H1 (cell line): Measurements from ENCODE around the gene CAP1. TPM values are rescaled to one million over a fixed set of nuclear protein-coding genes. Genes with fewer than 3 reads are reported as not detected.

Experiments
- CTCF ChIA-PET: fragments of 300-600 bp; sonication (Branson Sonifier 250); formaldehyde crosslinking; loops from one replicate; lab custom pipeline; 2021; ENCODE audit not compliant: partially characterized antibody; lab: Charles Lee
- POLR2A ChIA-PET: fragments of 300-600 bp; sonication (Branson Sonifier 250); formaldehyde crosslinking; loops from one replicate; lab custom pipeline; 2021; ENCODE audit warnings: inconsistent platforms; ENCODE audit not compliant: partially characterized antibody; lab: Charles Lee
- DNase-seq, 2 experiments: peaks; one replicate each; pipeline versions ENCODE4 v3.0.0 to v3.0.0-alpha.2; 2010 to 2022; ENCODE audit warnings: low spot score in 2 of 2, low read depth in 1 of 2, mixed read lengths in 1 of 2
- FAIRE-seq: peaks from 2 replicates; lab custom pipeline; 2011; peaks lifted over from hg19 to GRCh38; lab: Jason Lieb, UNC
- H2AFZ ChIP-seq: 2 replicates; pipeline ENCODE4 v1.8.1; 2012; ENCODE audit warnings: low read length, inconsistent platforms
- H2AK5ac ChIP-seq: 2 replicates; pipeline ENCODE4 v1.6.1; 2013; ENCODE audit warnings: low read depth, low read length
- H2BK120ac ChIP-seq: replicated peaks from 2 replicates; pipeline ENCODE3; 2013; ENCODE audit warnings: low read depth, low read length, inconsistent platforms
- H2BK12ac ChIP-seq: 2 replicates; pipeline ENCODE4 v1.6.1; 2013; ENCODE audit warnings: low read depth, low read length
- H2BK15ac ChIP-seq: 2 replicates; pipeline ENCODE4 v1.6.1; 2013; ENCODE audit warnings: low read length
- H2BK20ac ChIP-seq: 2 replicates; pipeline ENCODE4 v1.6.1; 2013; ENCODE audit warnings: low read length
- H2BK5ac ChIP-seq: 2 replicates; pipeline ENCODE4 v1.6.1; 2013; ENCODE audit warnings: low read depth, low read length
- H3K14ac ChIP-seq: 2 replicates; pipeline ENCODE4 v1.6.1; 2013; ENCODE audit warnings: inconsistent platforms; ENCODE audit not compliant: insufficient read length
- H3K18ac ChIP-seq: 2 replicates; pipeline ENCODE4 v1.6.1; 2013; ENCODE audit warnings: low read length; ENCODE audit errors: extremely low read depth
- H3K23ac ChIP-seq: 2 replicates; pipeline ENCODE4 v1.6.1; 2013; ENCODE audit warnings: inconsistent platforms; ENCODE audit not compliant: insufficient read length
- H3K23me2 ChIP-seq: 2 replicates; pipeline ENCODE4 v1.6.1; 2013; ENCODE audit warnings: low read depth, low read length
- H3K27ac ChIP-seq: 2 replicates; pipeline ENCODE4 v1.6.1; 2011; ENCODE audit warnings: low read depth, low read length, inconsistent platforms
- H3K27me3 ChIP-seq, 4 experiments: replicated peaks in 1 of 4; 1 replicate in 1 of 4; 2 replicates in 3 of 4; pipeline versions ENCODE4 v1.6.1 to v1.8.1; 2011 to 2013; ENCODE audit warnings: low read length in 3 of 4, mild to moderate bottlenecking in 3 of 4, inconsistent platforms in 2 of 4, mixed read lengths in 2 of 4, moderate library complexity in 1 of 4; ENCODE audit not compliant: control insufficient read depth in 3 of 4, insufficient read depth in 3 of 4; ENCODE audit errors: extremely low read depth in 1 of 4
- H3K36me3 ChIP-seq, 4 experiments: 2 replicates each; pipeline versions ENCODE4 v1.6.1 to v1.8.1; 2011 to 2013; ENCODE audit warnings: mild to moderate bottlenecking in 4 of 4, low read length in 3 of 4, moderate library complexity in 2 of 4, control low read depth in 1 of 4, inconsistent platforms in 1 of 4; ENCODE audit not compliant: insufficient read depth in 4 of 4, control insufficient read depth in 2 of 4
- H3K4ac ChIP-seq: replicated peaks from 2 replicates; pipeline ENCODE3; 2013; ENCODE audit warnings: low read length, low read depth, mixed read lengths, inconsistent platforms; ENCODE audit not compliant: insufficient read length
- H3K4me1 ChIP-seq, 4 experiments: replicated peaks in 1 of 4; 1 replicate in 1 of 4; 2 replicates in 3 of 4; pipeline versions ENCODE4 v1.6.1 to v1.8.1; 2011 to 2013; ENCODE audit warnings: low read length in 3 of 4, inconsistent platforms in 2 of 4, mixed read lengths in 1 of 4; ENCODE audit not compliant: insufficient read depth in 4 of 4, control insufficient read depth in 3 of 4
- H3K4me2 ChIP-seq, 2 experiments: 2 replicates each; pipeline versions ENCODE4 v1.6.1 to v1.8.1; 2011 to 2013; ENCODE audit warnings: low read depth in 2 of 2, low read length in 2 of 2, control low read depth in 1 of 2, inconsistent platforms in 1 of 2, mild to moderate bottlenecking in 1 of 2; ENCODE audit not compliant: insufficient read depth in 1 of 2
- H3K4me3 ChIP-seq, 4 experiments: fragments of 200-600, 300-600 bp in 1 of 4; sonication (generic), shearing (Covaris generic), sonication (Bioruptor Twin) in 1 of 4; 2 replicates each; pipeline versions ENCODE4 v1.5.1 to v1.8.1; 2011 to 2016; ENCODE audit warnings: low read length in 4 of 4, low read depth in 3 of 4, control low read depth in 2 of 4, inconsistent platforms in 2 of 4, mild to moderate bottlenecking in 2 of 4, mixed read lengths in 1 of 4, moderate library complexity in 1 of 4; ENCODE audit not compliant: insufficient read depth in 2 of 4; ENCODE audit errors: extremely low read depth in 1 of 4
- H3K56ac ChIP-seq: replicated peaks from 2 replicates; pipeline ENCODE3; 2013; ENCODE audit warnings: low read depth, mild to moderate bottlenecking, mixed read lengths, low read length, inconsistent platforms; ENCODE audit not compliant: insufficient read length
- H3K79me1 ChIP-seq: 2 replicates; pipeline ENCODE4 v1.6.1; 2013; ENCODE audit warnings: low read depth, low read length, control low read depth
- H3K79me2 ChIP-seq, 2 experiments: 2 replicates each; pipeline versions ENCODE4 v1.6.1 to v1.8.1; 2012 to 2013; ENCODE audit warnings: low read length in 2 of 2, mild to moderate bottlenecking in 2 of 2, inconsistent platforms in 1 of 2; ENCODE audit not compliant: insufficient read depth in 2 of 2, control insufficient read depth in 1 of 2
- H3K9ac ChIP-seq, 4 experiments: replicated peaks in 1 of 4; 1 replicate in 1 of 4; 2 replicates in 3 of 4; pipeline versions ENCODE4 v1.6.1 to v1.8.1; 2011 to 2013; ENCODE audit warnings: low read depth in 3 of 4, low read length in 3 of 4, control low read depth in 2 of 4, mild to moderate bottlenecking in 2 of 4, moderate library complexity in 2 of 4, inconsistent platforms in 1 of 4; ENCODE audit errors: extremely low read depth in 1 of 4
- H3K9me3 ChIP-seq, 2 experiments: 2 replicates each; pipeline versions ENCODE4 v1.6.1 to v1.8.1; 2012 to 2013; ENCODE audit warnings: mild to moderate bottlenecking in 2 of 2, moderate library complexity in 2 of 2, control low read depth in 1 of 2, inconsistent platforms in 1 of 2, low read depth in 1 of 2, low read length in 1 of 2, mixed read lengths in 1 of 2; ENCODE audit not compliant: insufficient read depth in 2 of 2
- H4K20me1 ChIP-seq, 2 experiments: replicated peaks in 1 of 2; 2 replicates each; pipeline versions ENCODE3 to v1.8.1; 2011 to 2013; ENCODE audit warnings: inconsistent platforms in 2 of 2, low read length in 2 of 2, mild to moderate bottlenecking in 1 of 2; ENCODE audit not compliant: insufficient read depth in 2 of 2, control insufficient read depth in 1 of 2
- H4K5ac ChIP-seq: 2 replicates; pipeline ENCODE4 v1.6.1; 2013; ENCODE audit warnings: low read length, low read depth, mixed read lengths, inconsistent platforms; ENCODE audit not compliant: insufficient read length
- H4K8ac ChIP-seq: 2 replicates; pipeline ENCODE4 v1.8.0; 2013; ENCODE audit warnings: mild to moderate bottlenecking, moderate library complexity, low read length, inconsistent platforms; ENCODE audit not compliant: insufficient read depth; ENCODE audit errors: extremely low read depth
- H4K91ac ChIP-seq: replicated peaks from 2 replicates; pipeline ENCODE3; 2013; ENCODE audit warnings: low read length, mixed read lengths, inconsistent platforms; ENCODE audit not compliant: insufficient read length
- BACH1 ChIP-seq: IDR thresholded peaks from 2 replicates; pipeline ENCODE4 v1.6.1; 2012; ENCODE audit warnings: low read length, improper control_type of control experiment
- EGR1 ChIP-seq: IDR thresholded peaks from 2 replicates; pipeline ENCODE4 v1.6.1; 2011; ENCODE audit warnings: low read depth, low read length, borderline replicate concordance
- HDAC2 ChIP-seq, 2 experiments: fragments of 300-600 bp in 1 of 2; sonication (generic) in 1 of 2; IDR thresholded peaks; 2 replicates each; pipeline ENCODE4 v1.6.1; 2011 to 2012; ENCODE audit warnings: low read depth in 2 of 2, low read length in 2 of 2, mild to moderate bottlenecking in 2 of 2, moderate library complexity in 2 of 2, borderline replicate concordance in 1 of 2, inconsistent platforms in 1 of 2
- SP1 ChIP-seq: IDR thresholded peaks from 2 replicates; pipeline ENCODE4 v1.6.1; 2011; ENCODE audit warnings: low read depth, low read length
- SP2 ChIP-seq: IDR thresholded peaks from 2 replicates; pipeline ENCODE4 v1.6.1; 2012; ENCODE audit warnings: mild to moderate bottlenecking, low read length, inconsistent platforms
- TAF1 ChIP-seq: IDR thresholded peaks from 2 replicates; pipeline ENCODE4 v1.6.1; 2011; ENCODE audit warnings: mild to moderate bottlenecking, low read depth, low read length
- WGBS, 2 experiments: shearing (Covaris generic) in 1 of 2; methylation state at CpG; one replicate each; pipeline versions ENCODE4 v1.1.6 to v1.1.7; 2013 to 2015; ENCODE audit warnings: low lambda C conversion rate in 2 of 2, mixed read lengths in 2 of 2, inconsistent platforms in 1 of 2, low coverage in 1 of 2, missing lambda C conversion rate in 1 of 2; ENCODE audit not compliant: insufficient replicate concordance in 2 of 2, insufficient coverage in 1 of 2, insufficient read length in 1 of 2; ENCODE audit errors: extremely low coverage in 1 of 2, missing lambda C conversion rate in 1 of 2; 5-methylcytosine and 5-hydroxymethylcytosine counted together
- polyA plus RNA-seq, 7 experiments: library from polyadenylated mRNA; depleted of rRNA in 3 of 7; stranded (reverse) in 5 of 7; unstranded in 2 of 7; fragments of >200 nt in 5 of 7; fragments of 200-250 nt in 2 of 7; gene quantifications; 1 replicate in 5 of 7; 2 replicates in 1 of 7; 4 replicates in 1 of 7; pipeline versions ENCODE4 v1.2.1 to v1.2.3, GENCODE V29; 2011 to 2013; ENCODE audit warnings: missing spikeins in 2 of 7, mixed read lengths in 2 of 7
- total RNA-seq: library from RNA; stranded (reverse); fragmentation: NEBNext Ultra II Directional; extraction: Animal tissue kit (Norgen Biotek cat#: 25700); gene quantifications from 2 replicates; pipeline ENCODE4 v1.2.1, GENCODE V29; 2021

CAP1 gene
- total and polyA plus RNA-seq, 2 of the 8 experiments (the other 6 are each of a cell fraction or from before 2014, with no cell fraction given), result 140 to 295 TPM

- no peak overlapping the region for H2AK5ac ChIP-seq
- H3K27me3 ChIP-seq, result no peaks in the 10 kb centered on the region
- no peak overlapping the region for H2AFZ ChIP-seq
- peaks cover 5% of the 10 kb centered on the region for H3K79me1 ChIP-seq
- H3K9ac ChIP-seq, result no peak overlapping the region
- no peak overlapping the region for H2BK15ac ChIP-seq
- peaks cover 4% of the 10 kb centered on the region for H3K23me2 ChIP-seq
- POLR2A ChIA-PET, result interaction anchor here (0.7 to 2.6 kb wide), 20 partner anchors 9 to 300 kb away, joined by 3 to 17 read pairs (median 5); partner anchors contain the start of genes MYCL, PPIE and ZMPSTE24
- no peak for DNase-seq
- no peaks in the 10 kb centered on the region for H3K9me3 ChIP-seq
- H2BK120ac ChIP-seq, result no peak overlapping the region
- no peak overlapping the region for H3K56ac ChIP-seq
- CTCF ChIA-PET, result interaction anchor here (0.8 to 3.0 kb wide), 3 partner anchors 65 to 146 kb away, joined by 3 to 11 read pairs (median 4); no protein-coding TSS in a partner anchor
- no peak overlapping the region for H2BK12ac ChIP-seq
- H3K4me1 ChIP-seq, result peaks cover 3 to 7% (median 3%) of the 10 kb centered on the region in 4 experiments; a peak in 4 of 7 replicates
- no peak overlapping the region for H3K27ac ChIP-seq
- 83% methylated on average over 3 of the region's 3 CpGs; no CpG with 5 or more reads in 1 of the 2 experiments for WGBS, 2 experiments
- peaks cover 22 to 30% of the 10 kb centered on the region in 2 experiments for H3K79me2 ChIP-seq
- H2BK20ac ChIP-seq, result no peak overlapping the region
- no peak overlapping the region for H3K23ac ChIP-seq
- H3K18ac ChIP-seq, result no peak overlapping the region
- peaks cover 0 to 11% of the 10 kb centered on the region in 2 experiments for H4K20me1 ChIP-seq
- no peak overlapping the region for H3K4ac ChIP-seq
- FAIRE-seq, result no peak
- H4K5ac ChIP-seq, result no peak overlapping the region
- H3K4me3 ChIP-seq, result peak overlapping the region in 1 of 4 experiments; percentile 79; a peak in 2 of 8 replicates
- H2BK5ac ChIP-seq, result no peak overlapping the region
- peak overlapping the region in 1 of 2 experiments; percentile 85; a peak in 2 of 4 replicates for H3K4me2 ChIP-seq
- peaks cover 0 to 4% (median 0%) of the 10 kb centered on the region in 4 experiments; a peak in 1 of 8 replicates for H3K36me3 ChIP-seq
- no peak overlapping the region for H4K91ac ChIP-seq
- no peak overlapping the region for H3K14ac ChIP-seq
- H4K8ac ChIP-seq, result no peak overlapping the region
- TF ChIP-seq SP1 (no peak), HDAC2 (IDR thresholded peaks at IDR 0.05; ENCODE audit: borderline replicate concordance in 1 of 2, low read depth in 2 of 2, low read length in 2 of 2) (no peak), EGR1 (no peak), BACH1 (no peak), SP2 (no peak), TAF1 (no peak)
- TF ChIP-seq, all 59 proteins: peak for 0
Observed at GRCh38 chr1:40038697-40039096, 1.8 kb upstream of the CAP1 start.
